ENCODE data around the gene IFT43.

The IFT43 gene

GRCh38 chr14:75985618-75986438 is at the start of gene IFT43:
Gene IFT43 (plus strand): TSS chr14:75985763. CDS start chr14:75985787, 24 bp downstream.
- DNase-seq (ENCODE audit: low read depth, low spot score): peak; percentile 55

GRCh38 chr14:75939200-75939599 is 46.4 kb upstream of the IFT43 start:
- no peak for DNase-seq (ENCODE audit: low read depth, low spot score)

DNA sequence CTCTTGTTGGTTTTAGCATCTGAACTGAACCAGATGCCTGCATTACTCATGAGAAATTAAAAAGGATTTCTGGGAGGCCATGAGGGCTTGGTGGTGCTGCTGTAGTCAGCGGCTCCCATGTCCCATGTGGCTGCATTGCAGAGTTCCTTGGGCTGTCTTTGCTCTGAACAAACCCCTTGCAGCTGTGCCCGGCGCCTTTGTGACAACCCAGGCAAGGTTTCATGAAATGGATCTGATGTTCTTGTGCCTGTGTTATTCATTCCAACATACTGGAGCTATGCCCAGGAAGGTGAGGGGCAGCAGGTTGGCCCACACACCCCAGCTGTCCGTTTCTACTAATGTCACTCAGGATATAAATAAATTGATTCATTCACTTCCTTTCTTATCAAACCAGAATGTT is 44.5 kb upstream of the IFT43 start:
- DNase-seq (ENCODE audit: low read depth, low spot score): no peak

GRCh38 chr14:75944607-75945241 is 40.8 kb upstream of the IFT43 start:
- DNase-seq (ENCODE audit: low read depth, low spot score): no peak

DNA sequence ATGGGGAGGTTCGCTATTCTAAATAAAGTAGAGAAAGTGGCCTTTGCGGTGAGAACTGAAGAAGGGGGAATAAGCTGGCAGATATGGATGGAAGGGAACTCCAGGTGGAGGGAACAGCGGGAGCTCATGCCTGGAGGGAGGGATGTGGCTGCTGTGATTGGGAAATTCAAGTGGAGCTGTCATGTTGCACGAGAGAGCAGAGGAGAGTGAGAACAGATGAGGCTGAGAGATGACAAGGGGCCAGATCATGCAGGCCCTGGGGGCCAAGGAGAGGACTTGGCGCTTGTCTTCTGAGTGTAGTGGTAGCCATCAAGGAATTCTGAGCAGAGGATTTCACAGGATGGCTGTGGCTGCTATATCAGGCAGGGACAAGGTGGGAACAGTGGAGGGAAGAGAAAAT is 38.8 kb upstream of the IFT43 start:
- no peak for DNase-seq (ENCODE audit: low read depth, low spot score)

DNA sequence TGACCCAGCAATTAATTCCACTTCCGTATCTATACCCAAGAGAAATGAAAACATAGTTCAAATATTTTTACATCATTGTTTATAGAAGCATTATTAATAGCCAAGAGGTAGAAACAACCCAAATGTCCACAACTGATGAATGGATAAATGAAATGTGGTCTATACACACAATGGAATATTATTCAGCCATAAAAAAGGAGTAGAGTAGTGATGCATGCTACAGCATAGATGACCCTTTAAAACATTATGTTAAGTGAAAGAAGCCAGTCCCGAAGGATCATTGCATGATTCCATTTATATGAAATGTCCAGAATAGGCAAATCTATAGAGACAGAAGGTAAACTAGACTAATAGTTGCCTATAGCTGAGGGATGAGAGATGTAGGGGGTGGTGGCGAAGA is 33.1 kb upstream of the IFT43 start:
- DNase-seq (ENCODE audit: low read depth, low spot score): no peak

- no peak for DNase-seq (ENCODE audit: low read depth, low spot score)
These were observed 26.5 kb upstream of the IFT43 start for GRCh38 chr14:75959031-75959430.

DNA sequence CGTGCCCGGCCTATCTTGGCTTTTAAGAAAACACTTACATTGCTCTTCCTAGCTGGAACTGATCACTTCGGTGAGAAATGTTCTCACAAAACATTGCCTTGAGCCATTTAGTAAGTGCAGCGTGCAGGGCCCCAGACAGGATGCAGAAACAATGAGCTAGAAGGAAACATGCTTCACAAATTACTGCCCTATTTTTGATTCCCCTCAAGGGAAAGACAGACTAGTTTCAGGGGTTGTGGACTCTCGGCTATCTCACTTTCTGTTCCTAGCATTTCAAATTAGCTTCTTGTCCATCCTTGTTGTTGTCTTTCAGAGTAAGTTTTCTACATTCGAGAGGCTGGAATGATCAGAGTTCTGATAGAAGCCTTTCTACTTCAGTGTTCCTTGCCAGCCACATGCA is 25.3 kb upstream of the IFT43 start:
- no peak for DNase-seq (ENCODE audit: low read depth, low spot score)

DNA sequence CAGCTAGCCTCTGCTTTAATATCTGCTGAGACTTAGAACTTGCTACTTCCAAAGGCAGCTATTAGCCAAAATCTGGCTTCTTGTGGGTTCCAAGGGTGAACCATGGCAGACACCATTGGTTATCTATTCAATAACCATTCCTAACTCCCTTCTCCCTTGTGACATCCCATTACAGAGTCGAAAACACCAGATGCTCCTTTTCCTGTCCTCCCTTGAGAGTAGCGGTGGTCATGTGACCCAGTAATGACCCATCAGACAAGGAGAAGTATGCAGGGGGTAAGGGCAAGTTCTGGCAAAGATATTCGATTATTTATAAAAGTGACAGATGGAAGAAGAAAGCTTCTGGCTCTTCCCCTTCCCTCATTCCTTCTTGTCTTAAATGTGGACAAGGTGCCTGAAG is 23.9 kb upstream of the IFT43 start:
- DNase-seq (ENCODE audit: low read depth, low spot score): no peak

DNA sequence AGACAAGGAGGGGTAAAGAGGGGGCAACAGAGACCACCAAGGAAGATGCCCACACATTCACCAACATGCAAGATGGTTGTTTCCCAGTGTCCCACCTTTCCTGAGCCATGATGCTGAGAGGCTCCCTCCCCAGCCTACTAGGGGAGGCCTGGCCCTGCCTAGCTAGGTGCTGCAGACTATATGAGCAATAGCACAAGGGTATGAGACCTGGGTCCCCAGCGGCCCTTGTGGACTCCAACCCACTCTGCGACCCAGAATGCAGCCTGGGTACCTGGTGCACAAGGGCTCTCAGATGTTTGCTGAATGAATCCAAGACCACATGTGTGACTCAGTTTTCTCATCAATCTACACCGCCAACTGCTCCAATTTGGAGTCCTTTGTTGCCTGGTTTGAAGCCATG is 17.7 kb upstream of the IFT43 start:
- no peak for DNase-seq (ENCODE audit: low read depth, low spot score)

DNA sequence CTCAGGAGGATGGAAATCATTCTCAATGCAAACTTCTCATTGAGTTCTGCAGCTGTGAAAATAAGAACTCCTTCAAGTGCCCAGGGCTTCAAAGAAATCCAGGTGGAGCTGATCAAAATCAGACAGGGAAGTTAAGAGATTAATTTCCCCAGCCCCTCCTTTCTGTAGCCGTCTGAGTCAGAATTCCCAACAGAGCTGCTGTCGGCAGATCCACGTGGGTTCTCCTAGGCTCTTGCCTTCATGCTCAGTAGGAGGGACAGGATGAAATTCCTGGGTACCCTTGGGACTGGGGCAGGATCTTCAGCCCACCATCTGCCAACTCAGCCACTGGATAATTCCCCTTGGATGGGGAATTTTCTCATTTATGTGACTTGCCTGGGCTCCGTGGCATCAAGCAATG is 17.1 kb upstream of the IFT43 start:
- DNase-seq (ENCODE audit: low read depth, low spot score): no peak

GRCh38 chr14:75969126-75969525 is 16.4 kb upstream of the IFT43 start:
- DNase-seq (ENCODE audit: low read depth, low spot score): no peak

GRCh38 chr14:75969891-75970290 is 15.7 kb upstream of the IFT43 start:
- no peak for DNase-seq (ENCODE audit: low read depth, low spot score)

DNA sequence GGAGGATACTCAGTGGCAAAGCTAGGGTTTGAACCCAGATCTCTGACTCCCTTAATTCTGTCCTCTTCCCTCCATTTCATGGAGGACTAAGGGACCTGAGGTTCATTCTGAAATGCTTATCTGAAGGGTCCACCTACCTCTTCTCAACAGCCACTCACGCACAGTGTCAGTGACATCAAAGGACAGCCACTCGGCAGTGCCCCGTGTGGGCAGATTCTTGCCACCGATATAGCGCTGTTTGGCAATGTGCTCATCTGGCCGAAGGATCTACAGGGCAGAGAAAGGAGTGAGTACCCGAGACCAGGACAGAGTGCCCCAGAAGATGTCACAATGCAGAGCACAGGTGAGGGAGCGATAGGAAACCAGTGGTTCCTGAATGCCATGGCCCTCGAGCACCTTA is 14.6 kb upstream of the IFT43 start:
- DNase-seq (ENCODE audit: low read depth, low spot score): no peak

GRCh38 chr14:75971509-75971908 is 14.1 kb upstream of the IFT43 start:
- no peak for DNase-seq (ENCODE audit: low read depth, low spot score)

DNA sequence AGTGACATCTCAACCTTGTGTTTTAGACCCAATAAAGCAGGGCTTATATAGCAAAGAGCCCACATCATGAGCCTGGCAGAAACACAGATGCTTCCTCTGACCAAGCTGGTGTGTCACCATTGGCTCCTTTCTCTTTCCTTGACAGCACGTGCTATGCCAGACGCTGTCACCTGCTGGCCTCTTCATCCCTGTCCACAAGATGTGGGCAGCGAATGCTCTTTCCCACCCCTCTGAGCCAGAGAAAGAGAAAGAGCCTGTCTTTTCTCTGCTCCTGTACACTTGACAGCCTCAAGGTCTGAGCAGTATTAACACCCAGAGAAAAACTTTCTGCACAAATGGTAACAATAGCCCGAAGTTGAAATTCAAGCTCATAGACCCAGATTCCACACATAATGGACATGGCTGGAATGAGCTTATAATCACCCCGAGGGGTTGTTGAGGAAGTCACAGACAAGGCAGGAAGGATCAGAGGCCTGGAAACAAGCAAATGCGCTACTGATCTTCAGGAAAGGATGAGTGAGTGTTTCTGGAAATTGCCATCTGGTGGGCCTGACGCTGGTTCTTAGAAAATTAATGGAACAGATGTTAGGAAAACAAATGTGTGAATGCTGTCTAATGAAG is 12.7 kb upstream of the IFT43 start:
- DNase-seq (ENCODE audit: low read depth, low spot score): no peak

GRCh38 chr14:75976826-75977581 is 8.6 kb upstream of the IFT43 start:
- no peak for DNase-seq (ENCODE audit: low read depth, low spot score)

- no peak for DNase-seq (ENCODE audit: low read depth, low spot score)
These were observed 8.0 kb upstream of the IFT43 start for GRCh38 chr14:75977582-75977943.

- no peak for DNase-seq (ENCODE audit: low read depth, low spot score)
These were observed 7.3 kb upstream of the IFT43 start for GRCh38 chr14:75978249-75978731.

- no peak for DNase-seq (ENCODE audit: low read depth, low spot score)
These were observed 6.4 kb upstream of the IFT43 start for GRCh38 chr14:75979071-75979571.

DNA sequence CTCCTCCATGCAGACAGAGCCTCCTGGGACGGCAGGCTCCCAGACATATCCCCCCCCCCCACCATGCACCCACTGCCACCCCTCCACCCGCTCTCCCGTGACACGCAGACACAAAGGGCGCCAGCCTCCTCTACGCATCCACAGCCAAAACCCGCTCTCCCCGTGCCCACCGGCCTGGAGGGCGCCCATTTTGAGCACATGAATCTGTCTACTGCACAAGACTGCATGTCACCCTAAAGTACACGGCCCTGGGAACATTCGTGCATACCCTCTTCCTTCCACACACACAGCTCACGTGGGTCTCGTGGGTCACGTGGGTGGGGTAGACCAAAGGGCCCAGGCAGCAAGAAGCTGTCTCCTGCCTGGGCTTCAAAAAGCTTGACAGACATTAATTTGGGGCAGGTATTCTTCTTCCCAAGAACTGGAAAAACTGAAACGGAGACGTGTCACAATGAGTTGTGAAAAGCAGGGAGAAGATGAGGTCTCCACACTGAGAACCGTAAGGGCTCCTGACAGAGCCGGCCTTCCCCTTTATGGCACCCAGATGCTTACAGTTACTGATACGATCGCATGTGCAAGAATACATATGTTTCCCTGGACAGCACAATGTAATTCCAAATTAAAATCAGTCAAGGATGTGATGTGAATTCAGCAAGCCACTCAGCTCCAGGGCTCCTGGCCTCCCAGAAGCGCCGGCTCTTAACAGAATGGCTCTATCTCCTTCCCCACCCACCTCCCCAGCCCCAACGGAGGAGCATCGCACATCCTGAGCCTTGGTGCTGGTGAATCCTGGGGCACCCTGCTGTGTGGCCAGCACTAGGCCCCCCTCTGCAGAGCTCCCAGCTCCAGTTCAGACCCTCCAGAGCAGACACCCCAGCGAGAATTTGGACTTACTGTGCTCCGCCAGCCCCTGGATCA is 5.7 kb upstream of the IFT43 start:
- no peak for DNase-seq (ENCODE audit: low read depth, low spot score)
